Sigmoid colon (tissue), 4 donors: ENCODE data around the gene AHSP.

Experiments used
- CTCF ChIP-seq, 4 experiments: fragments of 450-650 bp in 3 of 4; fragments of 200-600 bp in 1 of 4; IDR thresholded peaks; one replicate each; pipeline ENCODE4 v1.5.1; 2016 to 2019; ENCODE audit warnings: antibody characterized with exemption in 4 of 4, mild to moderate bottlenecking in 3 of 4, moderate library complexity in 2 of 4
- EP300 ChIP-seq, 4 donors: sonication (generic); formaldehyde crosslinking; IDR thresholded peaks; one replicate each; pipeline ENCODE4 v1.6.1; 2017; ENCODE audit warnings: antibody characterized with exemption in 4 of 4
- POLR2A ChIP-seq, 2 donors: fragments of 450-650 bp; IDR thresholded peaks; one replicate each; pipeline ENCODE4 v1.6.1; 2016; ENCODE audit warnings: antibody characterized with exemption in 2 of 2, mild to moderate bottlenecking in 2 of 2, moderate library complexity in 2 of 2
- POLR2AphosphoS5 ChIP-seq, 4 donors: sonication (generic); formaldehyde crosslinking; IDR thresholded peaks; one replicate each; pipeline ENCODE4 v1.6.1; 2017; ENCODE audit warnings: antibody characterized with exemption in 4 of 4

DNA sequence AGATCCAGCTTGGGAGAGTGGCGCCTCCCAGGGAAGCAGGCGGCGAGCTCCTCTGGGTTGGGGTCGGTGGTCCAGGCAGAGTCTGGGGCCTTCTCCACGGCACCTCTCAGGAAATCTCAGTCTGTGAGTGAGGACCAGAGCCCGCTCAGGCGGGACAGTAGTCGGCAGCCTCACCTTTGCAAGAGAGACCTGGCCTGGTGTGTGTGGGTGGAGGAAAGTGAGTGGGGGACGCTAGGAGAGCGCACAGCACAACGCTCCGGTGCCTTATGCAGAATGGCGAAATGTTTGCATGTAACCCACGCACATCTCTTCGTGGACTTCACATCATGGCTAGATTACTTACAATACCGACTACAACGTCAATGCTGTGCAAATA, 2.2 kb downstream of the AHSP start:
- TF ChIP-seq CTCF (IDR thresholded peaks at IDR 0.05) (no peak), EP300 (IDR thresholded peaks at IDR 0.05) (no peak), POLR2AphosphoS5 (IDR thresholded peaks at IDR 0.05) (no peak), POLR2A (IDR thresholded peaks at IDR 0.05) (no peak)
